ENCODE results near the gene HIP1R.
"Not testable (repeated sequence)": the region's sequence is repeated elsewhere in the genome, so short reads cannot be mapped to it uniquely, and the experiment has no call there.

The HIP1R gene

DNA sequence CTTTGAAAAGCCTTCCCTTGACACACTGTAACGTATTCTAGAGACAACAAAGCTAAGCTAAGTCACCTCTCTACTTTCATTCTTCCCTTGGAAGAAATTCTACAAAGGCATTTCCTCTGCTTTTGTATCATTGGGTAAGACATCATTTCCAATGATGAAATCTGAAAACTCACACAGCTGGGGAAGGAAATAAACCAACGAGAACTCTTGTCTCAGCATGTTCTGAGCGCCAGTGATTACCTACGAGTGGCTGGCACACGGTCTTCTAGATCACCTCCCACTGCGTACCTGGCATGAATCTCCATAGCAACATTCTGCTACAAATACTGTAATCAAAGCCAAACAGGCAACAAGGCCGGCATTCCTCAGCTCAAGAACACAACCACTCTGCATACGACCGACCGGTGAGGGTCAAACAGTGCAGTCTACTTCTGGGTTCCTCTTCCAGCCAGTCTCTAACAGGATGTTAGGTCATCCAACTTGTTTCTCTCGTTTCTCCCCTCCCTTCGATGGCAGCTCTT is 53.0 kb downstream of the HIP1R start:
- H3K27me3 ChIP-seq (replicated peaks; ENCODE audit: insufficient read depth, low read length) = no peaks in the 10 kb centered on the region
- H3K79me2 ChIP-seq (ENCODE audit: low read length) = peaks cover 94% of the 10 kb centered on the region
- peak overlapping the region; percentile 98 for H3K27ac ChIP-seq (ENCODE audit: low read length)
- peak; percentile 74 for DNase-seq
- TF ChIP-seq, protein P1, sequence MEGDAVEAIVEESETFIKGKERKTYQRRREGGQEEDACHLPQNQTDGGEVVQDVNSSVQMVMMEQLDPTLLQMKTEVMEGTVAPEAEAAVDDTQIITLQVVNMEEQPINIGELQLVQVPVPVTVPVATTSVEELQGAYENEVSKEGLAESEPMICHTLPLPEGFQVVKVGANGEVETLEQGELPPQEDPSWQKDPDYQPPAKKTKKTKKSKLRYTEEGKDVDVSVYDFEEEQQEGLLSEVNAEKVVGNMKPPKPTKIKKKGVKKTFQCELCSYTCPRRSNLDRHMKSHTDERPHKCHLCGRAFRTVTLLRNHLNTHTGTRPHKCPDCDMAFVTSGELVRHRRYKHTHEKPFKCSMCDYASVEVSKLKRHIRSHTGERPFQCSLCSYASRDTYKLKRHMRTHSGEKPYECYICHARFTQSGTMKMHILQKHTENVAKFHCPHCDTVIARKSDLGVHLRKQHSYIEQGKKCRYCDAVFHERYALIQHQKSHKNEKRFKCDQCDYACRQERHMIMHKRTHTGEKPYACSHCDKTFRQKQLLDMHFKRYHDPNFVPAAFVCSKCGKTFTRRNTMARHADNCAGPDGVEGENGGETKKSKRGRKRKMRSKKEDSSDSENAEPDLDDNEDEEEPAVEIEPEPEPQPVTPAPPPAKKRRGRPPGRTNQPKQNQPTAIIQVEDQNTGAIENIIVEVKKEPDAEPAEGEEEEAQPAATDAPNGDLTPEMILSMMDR (IDR thresholded peaks at IDR 0.05; ENCODE audit: low read length) = no peak
- TF ChIP-seq EZH2 (optimal IDR thresholded peaks at IDR 0.05; ENCODE audit: low read depth, low read length) (no peak), EZH2phosphoT487 (IDR thresholded peaks at IDR 0.05; ENCODE audit: low read length) (no peak)
- peak overlapping the region; percentile 100 for H3K9ac ChIP-seq (ENCODE audit: low read length)
- no peaks in the 10 kb centered on the region; the same call in none of the 2 replicates for H4K20me1 ChIP-seq (ENCODE audit: insufficient read depth, low read length)
- H3F3A ChIP-seq (ENCODE audit: insufficient read depth, low read length) = peaks cover 56% of the 10 kb centered on the region
- no peaks in the 10 kb centered on the region for H3K9me2 ChIP-seq (replicated peaks; ENCODE audit: insufficient read depth, low read length)
- no peak overlapping the region for H2AFZ ChIP-seq (ENCODE audit: low read length)
- peaks cover 46% of the 10 kb centered on the region for H3K4me1 ChIP-seq (ENCODE audit: low read length)
- H3K36me3 ChIP-seq (replicated peaks; ENCODE audit: insufficient read depth, low read length) = no peaks in the 10 kb centered on the region
- H3K9me3 ChIP-seq (replicated peaks; ENCODE audit: insufficient read depth, low read length) = no peaks in the 10 kb centered on the region
- H3K4me3 ChIP-seq (ENCODE audit: low read length) = peak overlapping the region; percentile 48
- H3K4me2 ChIP-seq (ENCODE audit: low read depth, low read length) = peak overlapping the region; percentile 80

DNA sequence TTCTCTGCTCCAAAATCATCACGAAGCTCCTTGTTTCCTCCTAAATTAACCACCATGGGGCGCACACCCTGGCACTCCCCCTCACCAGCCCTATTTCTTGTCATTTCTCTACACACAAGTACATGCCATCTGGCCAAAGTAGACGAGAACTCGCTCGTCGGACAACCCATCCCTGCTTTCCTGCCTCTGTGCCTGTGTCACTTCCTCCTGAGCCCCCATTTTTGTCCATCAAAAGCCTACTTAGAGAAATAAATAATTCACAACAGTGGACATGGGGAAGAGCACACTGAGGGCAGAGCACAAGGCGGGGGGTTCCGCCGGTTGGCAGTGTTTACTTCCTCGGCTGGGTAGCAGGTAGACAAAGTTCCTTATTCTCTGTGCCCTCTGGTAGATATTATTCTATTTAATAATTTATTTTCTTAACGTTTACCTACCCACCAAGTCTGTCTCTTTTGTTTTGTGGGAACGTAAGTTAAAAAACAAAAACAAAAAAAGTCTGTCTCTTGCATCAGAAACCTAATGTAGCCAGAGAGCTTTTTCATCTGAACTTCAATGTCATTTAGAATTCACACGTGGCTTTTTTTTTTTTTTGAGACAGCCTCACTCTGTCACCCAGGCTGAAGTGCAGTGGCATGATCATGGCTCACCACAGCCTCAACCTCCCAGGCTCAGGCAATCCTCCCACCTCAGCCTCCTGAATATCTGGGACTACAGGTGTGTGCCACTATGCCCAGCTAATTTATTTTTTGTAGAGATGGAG is 54.7 kb downstream of the HIP1R start:
- no peaks in the 10 kb centered on the region for H3K9me3 ChIP-seq (replicated peaks; ENCODE audit: insufficient read depth, low read length)
- H3K27me3 ChIP-seq (replicated peaks; ENCODE audit: insufficient read depth, low read length) = no peaks in the 10 kb centered on the region
- H3K4me2 ChIP-seq (ENCODE audit: low read depth, low read length) = peak overlapping the region; percentile 92
- peaks cover 70% of the 10 kb centered on the region for H3F3A ChIP-seq (ENCODE audit: insufficient read depth, low read length)
- peaks cover 39% of the 10 kb centered on the region for H3K4me1 ChIP-seq (ENCODE audit: low read length)
- peak overlapping the region; percentile 100 for H3K9ac ChIP-seq (ENCODE audit: low read length)
- H4K20me1 ChIP-seq (ENCODE audit: insufficient read depth, low read length) = no peaks in the 10 kb centered on the region; the same call in 1 of the 2 replicates
- H3K9me2 ChIP-seq (replicated peaks; ENCODE audit: insufficient read depth, low read length) = no peaks in the 10 kb centered on the region
- DNase-seq = no peak
- H3K36me3 ChIP-seq (replicated peaks; ENCODE audit: insufficient read depth, low read length) = no peaks in the 10 kb centered on the region
- TF ChIP-seq, protein P1 (IDR thresholded peaks at IDR 0.05; ENCODE audit: low read length) = no peak
- TF ChIP-seq EZH2phosphoT487 (IDR thresholded peaks at IDR 0.05; ENCODE audit: low read length) = no peak
- no peak for TF ChIP-seq EZH2 (optimal IDR thresholded peaks at IDR 0.05; ENCODE audit: low read depth, low read length)
- peak overlapping the region; percentile 83 for H3K4me3 ChIP-seq (ENCODE audit: low read length)
- peaks cover 94% of the 10 kb centered on the region for H3K79me2 ChIP-seq (ENCODE audit: low read length)
- H2AFZ ChIP-seq (ENCODE audit: low read length) = no peak overlapping the region
- H3K27ac ChIP-seq (ENCODE audit: low read length) = peak overlapping the region; percentile 98

DNA sequence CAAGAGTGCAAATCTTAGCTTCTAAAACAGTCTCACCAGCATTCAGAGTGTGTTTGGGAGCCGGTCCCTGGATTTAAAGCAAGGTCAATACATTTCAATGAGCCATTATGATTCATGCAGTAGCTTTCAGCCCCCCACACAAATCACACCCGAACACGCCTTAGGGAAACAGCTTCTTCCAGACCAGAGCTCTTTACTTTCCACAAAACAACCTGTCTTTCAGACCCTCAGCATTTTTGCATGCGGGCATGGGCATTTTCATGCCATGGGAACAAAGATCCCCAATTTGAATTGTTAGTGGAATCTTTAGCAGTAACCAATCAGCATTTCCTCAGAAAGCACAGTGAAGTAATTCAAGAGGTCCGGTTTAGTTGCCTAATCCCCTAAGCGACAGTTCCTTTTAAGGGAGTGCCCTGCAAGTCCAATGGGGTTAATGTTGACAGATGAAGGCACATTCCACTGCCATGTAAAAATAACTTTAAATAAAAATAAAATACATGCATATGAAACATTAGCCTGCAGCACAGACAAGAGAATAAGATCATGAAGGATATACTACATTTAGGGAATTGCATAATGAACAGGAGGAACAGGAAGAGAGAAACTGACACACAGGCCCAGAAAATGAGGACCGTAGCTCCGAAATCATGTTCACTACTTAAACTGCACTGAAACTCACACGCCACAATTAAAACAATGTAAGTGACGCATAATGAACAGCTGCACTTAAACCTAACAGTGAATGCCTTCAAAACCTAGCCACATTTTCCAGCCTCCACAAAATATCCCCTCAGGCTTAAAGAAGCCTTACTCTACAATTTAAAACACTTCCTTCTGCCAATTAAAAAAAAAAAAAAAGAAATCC is 56.6 kb downstream of the HIP1R start:
- Histone ChIP-seq H3K9me3 (replicated peaks; ENCODE audit: insufficient read depth, low read length) (no peaks in the 10 kb centered on the region), H2AFZ (ENCODE audit: low read length) (no peak overlapping the region), H3K9ac (ENCODE audit: low read length) (peak overlapping the region; percentile 100), H3K79me2 (ENCODE audit: low read length) (peaks cover 95% of the 10 kb centered on the region), H3K4me2 (ENCODE audit: low read depth, low read length) (peak overlapping the region; percentile 92), H3K4me3 (ENCODE audit: low read length) (peak overlapping the region; percentile 83), H3F3A (ENCODE audit: insufficient read depth, low read length) (peaks cover 78% of the 10 kb centered on the region), H3K4me1 (ENCODE audit: low read length) (peaks cover 32% of the 10 kb centered on the region), H4K20me1 (ENCODE audit: insufficient read depth, low read length) (no peaks in the 10 kb centered on the region; the same call in 1 of the 2 replicates), H3K36me3 (replicated peaks; ENCODE audit: insufficient read depth, low read length) (no peaks in the 10 kb centered on the region), H3K27me3 (replicated peaks; ENCODE audit: insufficient read depth, low read length) (no peaks in the 10 kb centered on the region), H3K9me2 (replicated peaks; ENCODE audit: insufficient read depth, low read length) (no peaks in the 10 kb centered on the region), H3K27ac (ENCODE audit: low read length) (peak overlapping the region; percentile 98)
- peak; percentile 48 for DNase-seq
- TF ChIP-seq, protein P1 (IDR thresholded peaks at IDR 0.05; ENCODE audit: low read length) = no peak
- TF ChIP-seq EZH2 (optimal IDR thresholded peaks at IDR 0.05; ENCODE audit: low read depth, low read length) = no peak
- TF ChIP-seq EZH2phosphoT487 (IDR thresholded peaks at IDR 0.05; ENCODE audit: low read length) = no peak

DNA sequence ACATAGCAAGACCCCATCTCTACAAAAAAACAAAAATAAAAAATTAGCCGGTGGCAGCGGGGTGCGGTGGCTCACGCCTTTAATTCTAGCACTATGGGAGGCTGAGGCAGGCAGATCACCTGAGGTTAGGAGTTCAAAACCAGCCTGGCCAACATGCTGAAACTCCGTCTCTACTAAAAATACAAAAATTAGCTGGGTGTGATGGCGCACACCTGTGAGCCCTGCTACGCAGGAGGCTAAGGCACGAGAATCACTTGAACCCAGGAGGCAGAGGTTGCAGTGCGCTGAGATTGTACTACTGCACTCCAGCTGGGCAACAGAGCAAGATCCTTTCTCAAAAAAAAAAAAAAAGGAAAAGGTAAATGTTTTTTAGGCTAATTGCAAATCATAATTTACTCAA is 57.5 kb downstream of the HIP1R start:
- Histone ChIP-seq H3K79me2 (ENCODE audit: low read length) (peaks cover 92% of the 10 kb centered on the region), H3K4me3 (ENCODE audit: low read length) (peak overlapping the region; percentile 83), H3K27ac (ENCODE audit: low read length) (peak overlapping the region; percentile 98), H3F3A (ENCODE audit: insufficient read depth, low read length) (peaks cover 71% of the 10 kb centered on the region), H3K9ac (ENCODE audit: low read length) (peak overlapping the region; percentile 100), H3K4me1 (ENCODE audit: low read length) (peaks cover 27% of the 10 kb centered on the region), H3K4me2 (ENCODE audit: low read depth, low read length) (peak overlapping the region; percentile 92)
- H4K20me1 ChIP-seq (ENCODE audit: insufficient read depth, low read length); H3K9me2 ChIP-seq (replicated peaks; ENCODE audit: insufficient read depth, low read length); H3K27me3 ChIP-seq (replicated peaks; ENCODE audit: insufficient read depth, low read length); H3K36me3 ChIP-seq (replicated peaks; ENCODE audit: insufficient read depth, low read length); DNase-seq; H3K9me3 ChIP-seq (replicated peaks; ENCODE audit: insufficient read depth, low read length); H2AFZ ChIP-seq (ENCODE audit: low read length): not testable (repeated sequence)
